ENCODE measurements around the gene ZNF841. TPM values are rescaled to one million over a fixed set of nuclear protein-coding genes. Genes with fewer than 3 reads are reported as not detected.

Gene ZNF841
- total and polyA plus RNA-seq, 9 of the 15 experiments (the other 6 are each of a cell fraction or from before 2014, with no cell fraction given) = 3.1 to 17.1 (median 11.0) TPM

DNA sequence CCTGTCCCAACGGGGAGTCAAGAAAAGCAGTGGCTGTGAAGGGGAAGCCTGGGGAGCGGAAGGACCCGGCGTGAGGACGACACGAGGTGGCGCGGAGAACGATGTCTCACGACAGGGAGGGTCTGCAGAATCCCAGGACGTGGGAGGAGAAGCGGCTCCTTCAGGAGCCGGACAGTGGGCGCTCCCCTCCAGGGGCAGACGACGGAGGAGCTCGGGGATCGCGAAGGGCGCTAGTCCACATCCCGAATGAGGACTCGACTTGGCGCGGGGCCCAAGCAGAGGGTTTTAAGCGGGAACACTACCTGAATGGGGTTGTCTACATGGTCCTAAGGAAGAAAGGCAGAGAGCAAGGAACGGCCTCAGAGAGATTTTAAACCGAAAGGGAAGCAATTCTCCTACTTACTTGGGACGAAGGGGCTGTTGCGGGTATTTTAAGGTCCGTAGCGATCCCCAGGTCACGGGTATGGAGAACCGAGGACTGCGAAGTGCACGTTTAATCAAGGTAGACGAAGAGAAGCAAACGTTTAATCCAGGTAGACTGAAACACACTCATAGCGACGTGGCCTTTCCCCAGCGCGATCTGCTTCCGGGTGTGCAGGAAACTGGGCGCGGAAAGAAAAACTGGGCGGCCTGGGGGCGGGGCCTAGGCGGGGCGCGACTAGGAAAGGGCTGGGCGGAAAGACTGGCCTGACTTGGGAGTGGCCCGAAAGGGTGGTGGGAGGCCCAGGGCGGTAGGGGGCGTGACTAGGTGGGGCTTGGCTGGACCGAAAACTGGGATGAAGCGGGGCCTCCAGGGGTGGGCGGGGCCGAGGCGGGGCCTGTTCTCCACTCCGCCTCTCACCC is at the start of gene ZNF841 (continued):
- no peak for TF ChIP-seq NONO (IDR thresholded peaks at IDR 0.05; ENCODE audit: low read depth in 2 of 2, low read length in 1 of 2)
- TF ChIP-seq, protein P1, sequence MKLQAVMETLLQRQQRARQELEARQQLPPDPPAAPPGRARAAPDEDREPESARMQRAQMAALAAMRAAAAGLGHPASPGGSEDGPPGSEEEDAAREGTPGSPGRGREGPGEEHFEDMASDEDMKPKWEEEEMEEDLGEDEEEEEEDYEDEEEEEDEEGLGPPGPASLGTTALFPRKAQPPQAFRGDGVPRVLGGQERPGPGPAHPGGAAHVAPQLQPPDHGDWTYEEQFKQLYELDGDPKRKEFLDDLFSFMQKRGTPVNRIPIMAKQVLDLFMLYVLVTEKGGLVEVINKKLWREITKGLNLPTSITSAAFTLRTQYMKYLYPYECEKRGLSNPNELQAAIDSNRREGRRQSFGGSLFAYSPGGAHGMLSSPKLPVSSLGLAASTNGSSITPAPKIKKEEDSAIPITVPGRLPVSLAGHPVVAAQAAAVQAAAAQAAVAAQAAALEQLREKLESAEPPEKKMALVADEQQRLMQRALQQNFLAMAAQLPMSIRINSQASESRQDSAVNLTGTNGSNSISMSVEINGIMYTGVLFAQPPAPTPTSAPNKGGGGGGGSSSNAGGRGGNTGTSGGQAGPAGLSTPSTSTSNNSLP (IDR thresholded peaks at IDR 0.05; ENCODE audit: borderline replicate concordance, low read depth, low read length) = no peak
- no peak for TF ChIP-seq HDAC6 (IDR thresholded peaks at IDR 0.05; ENCODE audit: low read depth, low read length)
- no peak for TF ChIP-seq KLF16 (IDR thresholded peaks at IDR 0.05)
- TF ChIP-seq MEIS2 (IDR thresholded peaks at IDR 0.05; ENCODE audit: partially characterized antibody) = no peak
- TF ChIP-seq JUN (IDR thresholded peaks at IDR 0.05; ENCODE audit: borderline replicate concordance, low read depth, low read length) = no peak
- TF ChIP-seq JUN (CRISPR knock-in tag; IDR thresholded peaks at IDR 0.05; ENCODE audit: borderline replicate concordance) = no peak
- TF ChIP-seq ZNF3 (CRISPR knock-in tag; IDR thresholded peaks at IDR 0.05) = no peak
- TF ChIP-seq TRIM24 (IDR thresholded peaks at IDR 0.05) = no peak
- peak; percentile 16; the same call in 1 of the 2 replicates for TF ChIP-seq RNF2 (IDR thresholded peaks at IDR 0.05)
- TF ChIP-seq SOX6 (IDR thresholded peaks at IDR 0.05) = no peak
- TF ChIP-seq, protein P2, sequence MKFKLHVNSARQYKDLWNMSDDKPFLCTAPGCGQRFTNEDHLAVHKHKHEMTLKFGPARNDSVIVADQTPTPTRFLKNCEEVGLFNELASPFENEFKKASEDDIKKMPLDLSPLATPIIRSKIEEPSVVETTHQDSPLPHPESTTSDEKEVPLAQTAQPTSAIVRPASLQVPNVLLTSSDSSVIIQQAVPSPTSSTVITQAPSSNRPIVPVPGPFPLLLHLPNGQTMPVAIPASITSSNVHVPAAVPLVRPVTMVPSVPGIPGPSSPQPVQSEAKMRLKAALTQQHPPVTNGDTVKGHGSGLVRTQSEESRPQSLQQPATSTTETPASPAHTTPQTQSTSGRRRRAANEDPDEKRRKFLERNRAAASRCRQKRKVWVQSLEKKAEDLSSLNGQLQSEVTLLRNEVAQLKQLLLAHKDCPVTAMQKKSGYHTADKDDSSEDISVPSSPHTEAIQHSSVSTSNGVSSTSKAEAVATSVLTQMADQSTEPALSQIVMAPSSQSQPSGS (CRISPR knock-in tag; IDR thresholded peaks at IDR 0.05) = no peak
- TF ChIP-seq MYBL2 (IDR thresholded peaks at IDR 0.05; ENCODE audit: low read depth) = no peak
- no peak for TF ChIP-seq MYBL2 (CRISPR knock-in tag; IDR thresholded peaks at IDR 0.05; ENCODE audit: borderline replicate concordance)
- TF ChIP-seq PTBP1 (IDR thresholded peaks at IDR 0.05; ENCODE audit: low read depth, low read length) = no peak
- TF ChIP-seq, protein P3, sequence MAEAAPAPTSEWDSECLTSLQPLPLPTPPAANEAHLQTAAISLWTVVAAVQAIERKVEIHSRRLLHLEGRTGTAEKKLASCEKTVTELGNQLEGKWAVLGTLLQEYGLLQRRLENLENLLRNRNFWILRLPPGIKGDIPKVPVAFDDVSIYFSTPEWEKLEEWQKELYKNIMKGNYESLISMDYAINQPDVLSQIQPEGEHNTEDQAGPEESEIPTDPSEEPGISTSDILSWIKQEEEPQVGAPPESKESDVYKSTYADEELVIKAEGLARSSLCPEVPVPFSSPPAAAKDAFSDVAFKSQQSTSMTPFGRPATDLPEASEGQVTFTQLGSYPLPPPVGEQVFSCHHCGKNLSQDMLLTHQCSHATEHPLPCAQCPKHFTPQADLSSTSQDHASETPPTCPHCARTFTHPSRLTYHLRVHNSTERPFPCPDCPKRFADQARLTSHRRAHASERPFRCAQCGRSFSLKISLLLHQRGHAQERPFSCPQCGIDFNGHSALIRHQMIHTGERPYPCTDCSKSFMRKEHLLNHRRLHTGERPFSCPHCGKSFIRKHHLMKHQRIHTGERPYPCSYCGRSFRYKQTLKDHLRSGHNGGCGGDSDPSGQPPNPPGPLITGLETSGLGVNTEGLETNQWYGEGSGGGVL (CRISPR knock-in tag; IDR thresholded peaks at IDR 0.05) = no peak
- TF ChIP-seq MAZ (CRISPR knock-in tag; conservative IDR thresholded peaks at IDR 0.05 in 1 of 2, IDR thresholded peaks at IDR 0.05 in 1 of 2) = peak in 1 of 2 experiments; percentile 28; a peak in 1 of 4 replicates
- no peak for TF ChIP-seq ZNF347 (CRISPR knock-in tag; IDR thresholded peaks at IDR 0.05; ENCODE audit: low read depth)
- TF ChIP-seq, protein P4, sequence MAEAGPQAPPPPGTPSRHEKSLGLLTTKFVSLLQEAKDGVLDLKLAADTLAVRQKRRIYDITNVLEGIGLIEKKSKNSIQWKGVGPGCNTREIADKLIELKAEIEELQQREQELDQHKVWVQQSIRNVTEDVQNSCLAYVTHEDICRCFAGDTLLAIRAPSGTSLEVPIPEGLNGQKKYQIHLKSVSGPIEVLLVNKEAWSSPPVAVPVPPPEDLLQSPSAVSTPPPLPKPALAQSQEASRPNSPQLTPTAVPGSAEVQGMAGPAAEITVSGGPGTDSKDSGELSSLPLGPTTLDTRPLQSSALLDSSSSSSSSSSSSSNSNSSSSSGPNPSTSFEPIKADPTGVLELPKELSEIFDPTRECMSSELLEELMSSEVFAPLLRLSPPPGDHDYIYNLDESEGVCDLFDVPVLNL (CRISPR knock-in tag; IDR thresholded peaks at IDR 0.05; ENCODE audit: low read depth) = no peak
- TF ChIP-seq POLR2G (IDR thresholded peaks at IDR 0.05; ENCODE audit: low read depth, low read length) = peak; percentile 85
- TF ChIP-seq, protein P5, sequence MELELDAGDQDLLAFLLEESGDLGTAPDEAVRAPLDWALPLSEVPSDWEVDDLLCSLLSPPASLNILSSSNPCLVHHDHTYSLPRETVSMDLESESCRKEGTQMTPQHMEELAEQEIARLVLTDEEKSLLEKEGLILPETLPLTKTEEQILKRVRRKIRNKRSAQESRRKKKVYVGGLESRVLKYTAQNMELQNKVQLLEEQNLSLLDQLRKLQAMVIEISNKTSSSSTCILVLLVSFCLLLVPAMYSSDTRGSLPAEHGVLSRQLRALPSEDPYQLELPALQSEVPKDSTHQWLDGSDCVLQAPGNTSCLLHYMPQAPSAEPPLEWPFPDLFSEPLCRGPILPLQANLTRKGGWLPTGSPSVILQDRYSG (tag; conservative IDR thresholded peaks at IDR 0.05; ENCODE audit: low read depth) = no peak
